ENCODE results near the gene ERCC1. TPM values are rescaled to one million over a fixed set of nuclear protein-coding genes. Genes with fewer than 3 reads are reported as not detected.

ERCC1 gene
- total and polyA plus RNA-seq, 2 of the 13 experiments (the other 11 are each of a cell fraction or from before 2014, with no cell fraction given), result 40.0 to 66.4 TPM

- peak; percentile 13; the same call in 1 of the 2 replicates for TF ChIP-seq ZNF275 (CRISPR knock-in tag; IDR thresholded peaks at IDR 0.05; ENCODE audit: borderline replicate concordance)
- TF ChIP-seq FOXO1 (CRISPR knock-in tag; IDR thresholded peaks at IDR 0.05), result no peak; the same call in 1 of the 2 replicates
- no peak for TF ChIP-seq REPIN1 (CRISPR knock-in tag; IDR thresholded peaks at IDR 0.05; ENCODE audit: borderline replicate concordance, low read depth)
- no peak for TF ChIP-seq TBL1XR1 (IDR thresholded peaks at IDR 0.05; ENCODE audit: borderline replicate concordance, low read length, partially characterized antibody)
- no peak for TF ChIP-seq CCAR2 (optimal IDR thresholded peaks at IDR 0.05; ENCODE audit: low read depth, low read length)
- TF ChIP-seq ETV5 (CRISPR knock-in tag; IDR thresholded peaks at IDR 0.05; ENCODE audit: borderline replicate concordance), result 0 out of 2 replicates have a peak, but pooled peaks have one; percentile 5
- no peak for TF ChIP-seq ZFP82 (CRISPR knock-in tag; IDR thresholded peaks at IDR 0.05; ENCODE audit: borderline replicate concordance)
- TF ChIP-seq ZNF343 (CRISPR knock-in tag; IDR thresholded peaks at IDR 0.05), result 0 out of 2 replicates have a peak, but pooled peaks have one; percentile 73
- no peak for TF ChIP-seq ZNF280B (CRISPR knock-in tag; IDR thresholded peaks at IDR 0.05; ENCODE audit: borderline replicate concordance)
- no peak for TF ChIP-seq AHDC1 (CRISPR knock-in tag; IDR thresholded peaks at IDR 0.05; ENCODE audit: borderline replicate concordance)
- TF ChIP-seq FOXA1 (IDR thresholded peaks at IDR 0.05), result no peak
- no peak for TF ChIP-seq FOXA1 (CRISPR knock-in tag; IDR thresholded peaks at IDR 0.05)
- TF ChIP-seq RARA (CRISPR knock-in tag; IDR thresholded peaks at IDR 0.05), result no peak
- TF ChIP-seq HOXA9 (CRISPR knock-in tag; IDR thresholded peaks at IDR 0.05; ENCODE audit: borderline replicate concordance), result no peak
- TF ChIP-seq KDM6A (CRISPR knock-in tag; IDR thresholded peaks at IDR 0.05; ENCODE audit: low read depth), result no peak
- no peak for TF ChIP-seq ZBTB7B (CRISPR knock-in tag; IDR thresholded peaks at IDR 0.05)
- TF ChIP-seq KMT2B (CRISPR knock-in tag; IDR thresholded peaks at IDR 0.05), result 0 out of 2 replicates have a peak, but pooled peaks have one; percentile 15
- no peak for TF ChIP-seq FOXC1 (CRISPR knock-in tag; IDR thresholded peaks at IDR 0.05; ENCODE audit: borderline replicate concordance)
- TF ChIP-seq PBX3 (CRISPR knock-in tag; IDR thresholded peaks at IDR 0.05; ENCODE audit: borderline replicate concordance), result no peak
Observed at GRCh38 chr19:45404557-45405434, 18.9 kb downstream of the ERCC1 start, which contains the start of gene PPP1R13L (continued).
